Fibroblast of pulmonary artery (primary cell): ENCODE results near the gene ZNHIT6.

ENCODE experiments used
- DNase-seq: peaks from one replicate; pipeline ENCODE4 v3.0.0-alpha.2; 2010; ENCODE audit warnings: low read depth
- H3K4me3 ChIP-seq: replicated peaks from 2 replicates; pipeline ENCODE4 v1.5.1; 2011; ENCODE audit warnings: low read depth, mild to moderate bottlenecking, control low read depth, low read length, moderate library complexity
- CTCF ChIP-seq: IDR thresholded peaks from 2 replicates; pipeline ENCODE4 v1.5.1; 2011; ENCODE audit warnings: mild to moderate bottlenecking, control low read depth, low read length, inconsistent platforms; ENCODE audit errors: missing control alignments

Gene ZNHIT6

GRCh38 chr1:85672031-85672660 lies 36.1 kb downstream of the ZNHIT6 start:
- TF ChIP-seq CTCF, result no peak
- no peak overlapping the region for H3K4me3 ChIP-seq
- DNase-seq, result no peak

- TF ChIP-seq CTCF, result no peak
- no peak for DNase-seq
- H3K4me3 ChIP-seq, result no peak overlapping the region
These were observed 42.3 kb downstream of the ZNHIT6 start for GRCh38 chr1:85665932-85666331.

GRCh38 chr1:85663382-85663781 lies 44.9 kb downstream of the ZNHIT6 start:
- TF ChIP-seq CTCF, result no peak
- no peak overlapping the region for H3K4me3 ChIP-seq
- no peak for DNase-seq

GRCh38 chr1:85661767-85662166 lies 46.5 kb downstream of the ZNHIT6 start:
- no peak for DNase-seq
- no peak for TF ChIP-seq CTCF
- H3K4me3 ChIP-seq, result no peak overlapping the region

GRCh38 chr1:85660541-85660940 lies 47.7 kb downstream of the ZNHIT6 start:
- H3K4me3 ChIP-seq, result no peak overlapping the region
- DNase-seq, result no peak
- TF ChIP-seq CTCF, result no peak

GRCh38 chr1:85659174-85659573 lies 49.1 kb downstream of the ZNHIT6 start:
- TF ChIP-seq CTCF, result no peak
- H3K4me3 ChIP-seq, result no peak overlapping the region
- no peak for DNase-seq

GRCh38 chr1:85656948-85657347 lies 51.3 kb downstream of the ZNHIT6 start:
- TF ChIP-seq CTCF, result no peak
- H3K4me3 ChIP-seq, result no peak overlapping the region
- DNase-seq, result no peak
